GM12878 (cell line): Measurements from ENCODE around the gene PDE9A. TPM values are rescaled to one million over a fixed set of nuclear protein-coding genes. Genes with fewer than 3 reads are reported as not detected.

Experiments used
- ATAC-seq: fragments of 200-7000 bp; cut with Tn5 transposase; 3 replicates; pipeline ENCODE4 v1.9.1; 2020; ENCODE audit warnings: mild to moderate bottlenecking, moderate library complexity
- BruUV-seq: library from RNA; stranded (reverse); fragments of 400-500 nt; replicated peaks from 2 replicates; lab custom pipeline; 2021; lab: Mats Ljungman, UMichigan
- CTCF ChIA-PET: fragments of 300-600 bp; sonication (Branson Sonifier 250); formaldehyde crosslinking; extraction: SDS; loops from one replicate; lab custom pipeline; 2021; ENCODE audit warnings: inconsistent platforms; lab: Yijun Ruan, JAX
- POLR2A ChIA-PET: fragments of 350-600 bp; formaldehyde crosslinking; extraction: SDS; loops from one replicate; lab custom pipeline; 2021; ENCODE audit warnings: inconsistent platforms; lab: Charles Lee
- RAD21 ChIA-PET: fragments of 300-600 bp; sonication (Branson Sonifier 250); formaldehyde crosslinking; loops from one replicate; lab custom pipeline; 2023; ENCODE audit warnings: antibody characterized with exemption; ENCODE audit not compliant: unreplicated experiment; lab: Charles Lee
- SMC1A ChIA-PET: fragments of 300-600 bp; sonication (Branson Sonifier 250); formaldehyde crosslinking; loops from one replicate; lab custom pipeline; 2023; ENCODE audit not compliant: unreplicated experiment, uncharacterized antibody; lab: Charles Lee
- DNase-seq: peaks from one replicate; pipeline ENCODE4 v3.0.0-alpha.2; 2011; ENCODE audit warnings: low read depth, low spot score
- FAIRE-seq: peaks from 3 replicates; lab custom pipeline; 2011; peaks lifted over from hg19 to GRCh38; lab: Jason Lieb, UNC
- H2AFZ ChIP-seq: 2 replicates; pipeline ENCODE4 v1.6.0; 2011; ENCODE audit warnings: low read depth, low read length, control low read depth; ENCODE audit not compliant: control insufficient read depth
- H3K27ac ChIP-seq: 2 replicates; pipeline ENCODE4 v1.5.1; 2011; ENCODE audit warnings: control low read depth; ENCODE audit not compliant: control insufficient read depth, insufficient read depth
- H3K27me3 ChIP-seq, 2 experiments: replicated peaks in 1 of 2; 2 replicates each; pipeline versions ENCODE4 v1.6.0 to v1.6.1; 2011; ENCODE audit warnings: low read length in 1 of 2; ENCODE audit not compliant: control insufficient read depth in 2 of 2, insufficient read depth in 2 of 2
- H3K36me3 ChIP-seq, 2 experiments: 2 replicates each; pipeline ENCODE4 v1.5.1; 2011; ENCODE audit warnings: low read length in 1 of 2; ENCODE audit not compliant: control insufficient read depth in 2 of 2, insufficient read depth in 2 of 2
- H3K4me1 ChIP-seq: 2 replicates; pipeline ENCODE4 v1.6.1; 2011; ENCODE audit warnings: mild to moderate bottlenecking, low read length, moderate library complexity, mixed read lengths; ENCODE audit not compliant: control insufficient read depth, insufficient read depth
- H3K4me2 ChIP-seq: 2 replicates; pipeline ENCODE4 v1.6.0; 2011; ENCODE audit warnings: control low read depth; ENCODE audit not compliant: control insufficient read depth, insufficient read depth
- H3K4me3 ChIP-seq: fragments of 200-600 bp; sonication (generic); 2 replicates; pipeline ENCODE4 v1.5.1; 2016
- H3K79me2 ChIP-seq: 2 replicates; pipeline ENCODE4 v1.6.0; 2011; ENCODE audit warnings: low read length; ENCODE audit not compliant: control insufficient read depth, insufficient read depth
- H3K9ac ChIP-seq: 2 replicates; pipeline ENCODE4 v1.8.0; 2011; ENCODE audit warnings: low read length, control low read depth, mixed read lengths; ENCODE audit not compliant: control insufficient read depth, insufficient read depth
- H3K9me3 ChIP-seq: replicated peaks from 3 replicates; pipeline ENCODE4 v1.5.1; 2011; ENCODE audit warnings: mild to moderate bottlenecking, low read length; ENCODE audit not compliant: control insufficient read depth, insufficient read depth
- H4K20me1 ChIP-seq: 2 replicates; pipeline ENCODE4 v1.6.0; 2011; ENCODE audit not compliant: control insufficient read depth, insufficient read depth
- ATF3 ChIP-seq: IDR thresholded peaks from 2 replicates; pipeline ENCODE4 v1.6.1; 2011; ENCODE audit warnings: low read depth, mild to moderate bottlenecking, low read length, moderate library complexity, borderline replicate concordance; ENCODE audit errors: extremely low read depth
- CREB1 ChIP-seq: IDR thresholded peaks from 2 replicates; pipeline ENCODE4 v1.6.1; 2012; ENCODE audit warnings: low read depth, mild to moderate bottlenecking, inconsistent platforms
- ELK1 ChIP-seq: IDR thresholded peaks from 2 replicates; pipeline ENCODE4 v1.6.1; 2012; ENCODE audit warnings: low read depth, low read length, improper control_type of control experiment
- FOS ChIP-seq: IDR thresholded peaks from 3 replicates; pipeline ENCODE4 v1.6.1; 2011; ENCODE audit warnings: borderline replicate concordance; ENCODE audit not compliant: insufficient read length; ENCODE audit errors: extremely low read depth
- GATAD2B ChIP-seq: fragments of 450-650 bp; conservative IDR thresholded peaks from 2 replicates; pipeline ENCODE4 v1.6.1; 2017; ENCODE audit warnings: low read depth, mild to moderate bottlenecking, moderate library complexity
- JUND ChIP-seq: IDR thresholded peaks from 2 replicates; pipeline ENCODE4 v1.6.1; 2012; ENCODE audit warnings: low read depth, mild to moderate bottlenecking, low read length, improper control_type of control experiment, moderate library complexity
- MTA2 ChIP-seq: fragments of 450-650 bp; IDR thresholded peaks from 2 replicates; pipeline ENCODE4 v1.6.1; 2016; ENCODE audit warnings: low read depth, mild to moderate bottlenecking, moderate library complexity
- MTA3 ChIP-seq: IDR thresholded peaks from 2 replicates; pipeline ENCODE4 v1.6.1; 2012; ENCODE audit warnings: low read length, inconsistent platforms, borderline replicate concordance
- POLR2A ChIP-seq: IDR thresholded peaks from 2 replicates; pipeline ENCODE4 v1.6.1; 2011; ENCODE audit warnings: low read depth, mild to moderate bottlenecking, low read length
- RFX5 ChIP-seq: IDR thresholded peaks from 2 replicates; pipeline ENCODE4 v1.6.1; 2011; ENCODE audit warnings: low read depth, low read length, improper control_type of control experiment
- RUNX3 ChIP-seq: IDR thresholded peaks from 2 replicates; pipeline ENCODE4 v1.6.1; 2012; ENCODE audit warnings: low read length, inconsistent platforms
- SIX5 ChIP-seq: IDR thresholded peaks from 2 replicates; pipeline ENCODE4 v1.6.1; 2011; ENCODE audit warnings: mild to moderate bottlenecking, low read depth, low read length, moderate library complexity; ENCODE audit not compliant: severe bottlenecking
- SREBF1 ChIP-seq: IDR thresholded peaks from 2 replicates; pipeline ENCODE4 v1.6.1; 2012; ENCODE audit warnings: mild to moderate bottlenecking, low read length
- ZNF217 ChIP-seq: fragments of 450-650 bp; IDR thresholded peaks from 2 replicates; pipeline ENCODE4 v1.6.1; 2017; ENCODE audit warnings: antibody characterized with exemption, mild to moderate bottlenecking
- WGBS: methylation state at CpG from one replicate; pipeline ENCODE4 v1.1.6; 2016; ENCODE audit warnings: low lambda C conversion rate; ENCODE audit not compliant: insufficient replicate concordance, insufficient coverage; ENCODE audit errors: missing lambda C conversion rate; 5-methylcytosine and 5-hydroxymethylcytosine counted together
- in situ Hi-C: fragments of 300-500 bp; cut with MboI; formaldehyde crosslinking; loops from 9 replicates; pipeline ENCODE4 v1.14.3; 2018; ENCODE audit warnings: mixed read lengths
- intact Hi-C: fragments of 100-400 bp; cut with micrococcal nuclease; formaldehyde crosslinking; loops from one replicate; pipeline ENCODE4 v1.14.2; 2022; ENCODE audit not compliant: unreplicated experiment
- polyA plus RNA-seq, 11 experiments: library from polyadenylated mRNA; depleted of rRNA in 4 of 11; unstranded in 6 of 11; stranded (reverse) in 5 of 11; fragments of >200 nt; fragmentation: Nextera tagmentation in 4 of 11; fragmentation: Illumina TruSeq in 1 of 11; extraction: Ambion mirVana in 4 of 11; extraction: Trizol in 1 of 11; gene quantifications; 1 replicate in 1 of 11; 2 replicates in 10 of 11; pipeline versions ENCODE4 v1.2.1 to v1.2.3, GENCODE V29; 2011 to 2016; ENCODE audit warnings: inconsistent platforms in 2 of 11, missing spikeins in 2 of 11, low read depth in 1 of 11
- total RNA-seq, 4 experiments: library from RNA; depleted of rRNA in 3 of 4; stranded (reverse); fragments of >200 nt in 3 of 4; fragmentation: Illumina TruSeq in 1 of 4; extraction: Trizol in 1 of 4; gene quantifications; 2 replicates each; pipeline versions ENCODE4 v1.2.1 to v1.2.3, GENCODE V29; 2013 to 2021
- TF ChIP-seq, protein P1 (sequence below): IDR thresholded peaks from 2 replicates; pipeline ENCODE4 v1.6.1; 2011; ENCODE audit warnings: low read depth, low read length, improper control_type of control experiment, borderline replicate concordance

Gene PDE9A
- total and polyA plus RNA-seq, 10 of the 15 experiments (the other 5 are each of a cell fraction or from before 2014, with no cell fraction given): 0.08 to 0.45 (median 0.20) TPM; not detected in 1

DNA sequence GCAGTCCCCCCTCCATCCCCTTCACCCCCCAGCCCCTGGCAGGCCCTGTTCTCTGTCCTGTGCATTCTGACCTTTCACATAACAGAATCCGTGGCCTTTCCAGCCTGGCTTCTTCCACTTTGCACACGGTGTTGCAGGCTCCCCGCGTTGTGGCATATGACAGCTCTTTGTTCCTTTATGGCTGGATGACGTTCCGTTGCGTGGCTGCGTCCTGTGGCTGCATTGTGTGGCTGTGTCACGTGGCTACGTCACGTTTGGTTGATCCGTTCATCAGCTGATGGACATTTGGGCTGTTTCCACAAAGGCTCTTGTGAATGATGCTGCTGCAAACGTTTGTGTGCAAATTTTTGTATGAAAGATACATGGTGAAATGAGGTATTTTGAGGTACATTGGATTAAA, 53.3 kb downstream of the PDE9A start:
- CTCF ChIA-PET: no interaction called here
- in situ Hi-C loops: no loop called here
- Histone ChIP-seq H3K4me3 (no peak overlapping the region), H3K4me2 (no peak overlapping the region), H3K9ac (no peak overlapping the region), H3K27me3 (peaks cover 0 to 1% of the 10 kb centered on the region in 2 experiments; a peak in 3 of 4 replicates), H2AFZ (no peak overlapping the region), H3K27ac (no peak overlapping the region), H3K79me2 (no peaks in the 10 kb centered on the region), H4K20me1 (no peaks in the 10 kb centered on the region), H3K4me1 (no peaks in the 10 kb centered on the region), H3K36me3 (no peaks in the 10 kb centered on the region), H3K9me3 (no peaks in the 10 kb centered on the region)
- RAD21 ChIA-PET: no interaction called here
- intact Hi-C loops: no loop called here
- POLR2A ChIA-PET: no interaction called here
- TF ChIP-seq FOS: no peak
- no peak for TF ChIP-seq RUNX3
- TF ChIP-seq CREB1: no peak
- TF ChIP-seq MTA3: no peak
- TF ChIP-seq RFX5: no peak
- TF ChIP-seq JUND: no peak
- TF ChIP-seq GATAD2B: no peak
- TF ChIP-seq, protein P1, sequence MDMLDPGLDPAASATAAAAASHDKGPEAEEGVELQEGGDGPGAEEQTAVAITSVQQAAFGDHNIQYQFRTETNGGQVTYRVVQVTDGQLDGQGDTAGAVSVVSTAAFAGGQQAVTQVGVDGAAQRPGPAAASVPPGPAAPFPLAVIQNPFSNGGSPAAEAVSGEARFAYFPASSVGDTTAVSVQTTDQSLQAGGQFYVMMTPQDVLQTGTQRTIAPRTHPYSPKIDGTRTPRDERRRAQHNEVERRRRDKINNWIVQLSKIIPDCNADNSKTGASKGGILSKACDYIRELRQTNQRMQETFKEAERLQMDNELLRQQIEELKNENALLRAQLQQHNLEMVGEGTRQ: no peak
- TF ChIP-seq ATF3: no peak
- TF ChIP-seq SIX5: no peak
- TF ChIP-seq POLR2A: no peak
- TF ChIP-seq ZNF217: no peak
- no peak for TF ChIP-seq SREBF1
- no peak for TF ChIP-seq MTA2
- TF ChIP-seq ELK1: no peak
- DNase-seq (no peak), ATAC-seq (no peak), FAIRE-seq (no peak)
- SMC1A ChIA-PET: no interaction called here
- no TSS peak for BruUV-seq
- 24% methylated on average over 13 of the region's 13 CpGs for WGBS
